ENCODE measurements around the gene STPG2. TPM values are rescaled to one million over a fixed set of nuclear protein-coding genes. Genes with fewer than 3 reads are reported as not detected.

The STPG2 gene
- total RNA-seq, 1 donor from 2014 or later = 0.66 TPM

- no peaks in the 10 kb centered on the region for H3K4me1 Mint-ChIP-seq (ENCODE audit: low read depth, unreplicated experiment)
- H3K27ac Mint-ChIP-seq (ENCODE audit: unreplicated experiment) = no peak overlapping the region
- TF ChIP-seq, protein P1, sequence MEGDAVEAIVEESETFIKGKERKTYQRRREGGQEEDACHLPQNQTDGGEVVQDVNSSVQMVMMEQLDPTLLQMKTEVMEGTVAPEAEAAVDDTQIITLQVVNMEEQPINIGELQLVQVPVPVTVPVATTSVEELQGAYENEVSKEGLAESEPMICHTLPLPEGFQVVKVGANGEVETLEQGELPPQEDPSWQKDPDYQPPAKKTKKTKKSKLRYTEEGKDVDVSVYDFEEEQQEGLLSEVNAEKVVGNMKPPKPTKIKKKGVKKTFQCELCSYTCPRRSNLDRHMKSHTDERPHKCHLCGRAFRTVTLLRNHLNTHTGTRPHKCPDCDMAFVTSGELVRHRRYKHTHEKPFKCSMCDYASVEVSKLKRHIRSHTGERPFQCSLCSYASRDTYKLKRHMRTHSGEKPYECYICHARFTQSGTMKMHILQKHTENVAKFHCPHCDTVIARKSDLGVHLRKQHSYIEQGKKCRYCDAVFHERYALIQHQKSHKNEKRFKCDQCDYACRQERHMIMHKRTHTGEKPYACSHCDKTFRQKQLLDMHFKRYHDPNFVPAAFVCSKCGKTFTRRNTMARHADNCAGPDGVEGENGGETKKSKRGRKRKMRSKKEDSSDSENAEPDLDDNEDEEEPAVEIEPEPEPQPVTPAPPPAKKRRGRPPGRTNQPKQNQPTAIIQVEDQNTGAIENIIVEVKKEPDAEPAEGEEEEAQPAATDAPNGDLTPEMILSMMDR (IDR thresholded peaks at IDR 0.05; ENCODE audit: partially characterized antibody, unreplicated experiment) = no peak
- H3K4me3 Mint-ChIP-seq (ENCODE audit: unreplicated experiment) = no peak overlapping the region
- no peak for DNase-seq
- H3K9me3 Mint-ChIP-seq (ENCODE audit: unreplicated experiment) = peaks cover 6% of the 10 kb centered on the region
- no peaks in the 10 kb centered on the region for H3K36me3 Mint-ChIP-seq (ENCODE audit: unreplicated experiment)
- H3K27me3 Mint-ChIP-seq (ENCODE audit: unreplicated experiment) = no peaks in the 10 kb centered on the region
Observed at GRCh38 chr4:97819294-97819693, 324.0 kb downstream of the STPG2 start.

DNA sequence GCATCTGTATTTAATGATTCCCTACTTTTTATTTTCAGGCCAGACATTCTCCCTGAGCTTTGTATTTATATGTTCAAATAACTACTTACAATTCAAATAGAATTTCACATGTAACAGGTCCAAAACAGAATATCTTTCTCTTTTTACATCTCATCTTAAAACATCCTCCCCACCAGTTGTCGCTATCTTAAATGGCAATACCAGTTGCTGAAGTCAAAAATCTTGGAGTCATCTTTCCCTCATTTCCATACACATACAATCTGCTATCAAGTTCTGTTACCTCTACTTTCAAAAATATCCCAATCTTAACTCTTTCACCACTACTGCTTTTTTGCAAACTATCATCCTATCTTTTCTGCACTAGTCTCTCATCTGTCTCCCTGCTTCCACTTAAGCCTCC, 330.5 kb downstream of the STPG2 start:
- no peak for DNase-seq
- no peaks in the 10 kb centered on the region for H3K4me1 Mint-ChIP-seq (ENCODE audit: low read depth, unreplicated experiment)
- no peak overlapping the region for H3K4me3 Mint-ChIP-seq (ENCODE audit: unreplicated experiment)
- H3K27ac Mint-ChIP-seq (ENCODE audit: unreplicated experiment) = no peak overlapping the region
- no peaks in the 10 kb centered on the region for H3K36me3 Mint-ChIP-seq (ENCODE audit: unreplicated experiment)
- H3K9me3 Mint-ChIP-seq (ENCODE audit: unreplicated experiment) = no peaks in the 10 kb centered on the region
- TF ChIP-seq, protein P1 (IDR thresholded peaks at IDR 0.05; ENCODE audit: partially characterized antibody, unreplicated experiment) = no peak
- no peaks in the 10 kb centered on the region for H3K27me3 Mint-ChIP-seq (ENCODE audit: unreplicated experiment)

GRCh38 chr4:97786306-97786920, 356.9 kb downstream of the STPG2 start:
- DNase-seq = no peak

DNA sequence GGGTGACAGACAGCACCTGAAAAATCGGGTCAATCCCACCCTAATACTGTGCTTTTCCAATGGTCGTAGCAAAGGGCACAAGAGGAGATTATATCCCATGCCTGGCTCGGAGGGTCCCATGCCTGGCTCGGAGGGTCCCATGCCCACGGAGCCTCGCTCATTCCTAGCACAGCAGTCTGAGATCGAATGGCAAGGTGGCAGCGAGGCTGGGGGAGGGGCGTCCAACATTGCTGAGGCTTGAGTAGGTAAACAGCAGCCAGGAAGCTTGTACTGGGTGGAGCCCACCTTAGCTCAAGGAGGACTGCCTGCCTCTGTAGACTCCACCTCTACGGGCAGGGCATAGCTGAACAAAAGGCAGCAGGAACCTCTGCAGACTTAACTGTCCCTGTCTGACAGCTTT, 365.1 kb downstream of the STPG2 start:
- no peaks in the 10 kb centered on the region for H3K36me3 Mint-ChIP-seq (ENCODE audit: unreplicated experiment)
- no peak overlapping the region for H3K27ac Mint-ChIP-seq (ENCODE audit: unreplicated experiment)
- no peaks in the 10 kb centered on the region for H3K27me3 Mint-ChIP-seq (ENCODE audit: unreplicated experiment)
- no peaks in the 10 kb centered on the region for H3K4me1 Mint-ChIP-seq (ENCODE audit: low read depth, unreplicated experiment)
- no peak for DNase-seq
- no peak overlapping the region for H3K4me3 Mint-ChIP-seq (ENCODE audit: unreplicated experiment)
- H3K9me3 Mint-ChIP-seq (ENCODE audit: unreplicated experiment) = no peaks in the 10 kb centered on the region
- TF ChIP-seq, protein P1 (IDR thresholded peaks at IDR 0.05; ENCODE audit: partially characterized antibody, unreplicated experiment) = no peak

More at GRCh38 chr4:97786306-97786920, 356.9 kb downstream of the STPG2 start:
- H3K4me1 Mint-ChIP-seq (ENCODE audit: low read depth, unreplicated experiment) = no peaks in the 10 kb centered on the region
- TF ChIP-seq, protein P1 (IDR thresholded peaks at IDR 0.05; ENCODE audit: partially characterized antibody, unreplicated experiment) = no peak
- H3K27ac Mint-ChIP-seq (ENCODE audit: unreplicated experiment) = no peak overlapping the region
- H3K4me3 Mint-ChIP-seq (ENCODE audit: unreplicated experiment) = no peak overlapping the region
- H3K27me3 Mint-ChIP-seq (ENCODE audit: unreplicated experiment) = no peaks in the 10 kb centered on the region
- H3K9me3 Mint-ChIP-seq (ENCODE audit: unreplicated experiment) = no peaks in the 10 kb centered on the region
- no peaks in the 10 kb centered on the region for H3K36me3 Mint-ChIP-seq (ENCODE audit: unreplicated experiment)

GRCh38 chr4:97774347-97774989, 368.8 kb downstream of the STPG2 start:
- Mint-ChIP-seq H3K36me3 (ENCODE audit: unreplicated experiment) (no peaks in the 10 kb centered on the region), H3K4me1 (ENCODE audit: low read depth, unreplicated experiment) (no peaks in the 10 kb centered on the region), H3K4me3 (ENCODE audit: unreplicated experiment) (no peak overlapping the region), H3K27ac (ENCODE audit: unreplicated experiment) (no peak overlapping the region), H3K9me3 (ENCODE audit: unreplicated experiment) (no peaks in the 10 kb centered on the region), H3K27me3 (ENCODE audit: unreplicated experiment) (no peaks in the 10 kb centered on the region)
- TF ChIP-seq, protein P1 (IDR thresholded peaks at IDR 0.05; ENCODE audit: partially characterized antibody, unreplicated experiment) = no peak
- DNase-seq = no peak

All from glutamatergic neuron (in vitro differentiated cells).